Hepatocyte (in vitro differentiated cells): Measurements from ENCODE around the gene ARSG.

Experiments used
- CTCF ChIP-seq: fragments of 200-600 bp; sonication (generic); IDR thresholded peaks from 2 replicates; pipeline ENCODE4 v1.5.1; 2016; ENCODE audit warnings: antibody characterized with exemption, mild to moderate bottlenecking; ENCODE audit not compliant: poor library complexity
- EZH2 ChIP-seq: fragments of 200-600 bp; sonication (generic); IDR thresholded peaks from 2 replicates; pipeline ENCODE4 v1.6.1; 2016; ENCODE audit warnings: antibody characterized with exemption, mild to moderate bottlenecking, borderline replicate concordance
- EZH2phosphoT487 ChIP-seq: fragments of 200-600 bp; sonication (generic); IDR thresholded peaks from one replicate; pipeline ENCODE4 v1.6.1; 2018; ENCODE audit warnings: antibody characterized with exemption, mild to moderate bottlenecking, low read depth, moderate library complexity; ENCODE audit not compliant: unreplicated experiment, severe bottlenecking

DNA sequence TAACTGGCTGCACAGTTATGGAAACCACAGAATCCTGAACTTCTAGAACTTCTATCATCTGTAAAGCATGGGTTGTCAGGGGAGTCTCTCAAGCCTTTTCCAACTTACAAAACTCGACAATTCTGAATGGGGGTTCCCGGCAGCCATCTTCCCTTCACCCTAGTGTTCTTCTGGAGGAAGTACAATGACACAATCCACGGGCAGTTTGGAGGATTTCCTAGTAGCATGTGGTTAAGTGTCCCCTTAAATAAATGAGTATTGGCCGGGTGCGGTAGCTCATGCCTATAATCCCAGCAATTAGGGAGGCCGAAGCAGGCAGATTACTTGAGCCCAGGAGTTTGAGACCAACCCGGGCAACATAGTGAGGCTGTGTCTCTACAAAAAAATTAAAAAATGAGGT, 2.5 kb upstream of the ARSG start:
- TF ChIP-seq CTCF, result no peak
- no peak for TF ChIP-seq EZH2phosphoT487
- no peak for TF ChIP-seq EZH2
